ENCODE data around the gene KHDC3L.

DNA sequence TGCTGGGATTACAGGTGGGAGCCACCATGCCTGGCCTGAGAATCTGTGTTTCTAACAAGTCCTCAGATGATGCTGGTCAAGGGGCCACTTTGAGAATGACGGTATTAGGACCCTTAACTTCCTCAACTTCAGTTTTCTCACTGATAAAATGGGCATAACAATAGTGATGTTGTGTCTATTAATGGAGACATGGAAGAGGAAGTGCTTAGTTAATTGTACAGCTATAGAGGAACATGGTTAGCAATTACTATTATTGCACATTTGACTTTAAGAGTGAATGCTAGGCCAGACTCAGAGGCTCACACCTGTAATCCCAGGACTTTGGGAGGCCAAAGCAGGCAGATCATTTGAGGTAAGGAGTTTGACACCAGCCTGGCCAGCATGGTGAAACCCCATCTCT lies 21.1 kb upstream of the KHDC3L start:
- TF ChIP-seq, protein P1, sequence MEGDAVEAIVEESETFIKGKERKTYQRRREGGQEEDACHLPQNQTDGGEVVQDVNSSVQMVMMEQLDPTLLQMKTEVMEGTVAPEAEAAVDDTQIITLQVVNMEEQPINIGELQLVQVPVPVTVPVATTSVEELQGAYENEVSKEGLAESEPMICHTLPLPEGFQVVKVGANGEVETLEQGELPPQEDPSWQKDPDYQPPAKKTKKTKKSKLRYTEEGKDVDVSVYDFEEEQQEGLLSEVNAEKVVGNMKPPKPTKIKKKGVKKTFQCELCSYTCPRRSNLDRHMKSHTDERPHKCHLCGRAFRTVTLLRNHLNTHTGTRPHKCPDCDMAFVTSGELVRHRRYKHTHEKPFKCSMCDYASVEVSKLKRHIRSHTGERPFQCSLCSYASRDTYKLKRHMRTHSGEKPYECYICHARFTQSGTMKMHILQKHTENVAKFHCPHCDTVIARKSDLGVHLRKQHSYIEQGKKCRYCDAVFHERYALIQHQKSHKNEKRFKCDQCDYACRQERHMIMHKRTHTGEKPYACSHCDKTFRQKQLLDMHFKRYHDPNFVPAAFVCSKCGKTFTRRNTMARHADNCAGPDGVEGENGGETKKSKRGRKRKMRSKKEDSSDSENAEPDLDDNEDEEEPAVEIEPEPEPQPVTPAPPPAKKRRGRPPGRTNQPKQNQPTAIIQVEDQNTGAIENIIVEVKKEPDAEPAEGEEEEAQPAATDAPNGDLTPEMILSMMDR (IDR thresholded peaks at IDR 0.05; ENCODE audit: borderline replicate concordance, extremely low read depth, low read length, poor library complexity, severe bottlenecking), result no peak
- no peak for TF ChIP-seq EZH2 (IDR thresholded peaks at IDR 0.05; ENCODE audit: borderline replicate concordance, low read depth, low read length, severe bottlenecking)
